ENCODE measurements around the gene SELENBP1.
A peak's percentile ranks its signal among the peaks of the same experiment; 100 is the strongest.
"Not testable (repeated sequence)": the region's sequence is repeated elsewhere in the genome, so short reads cannot be mapped to it uniquely, and the experiment has no call there.

SELENBP1 gene

DNA sequence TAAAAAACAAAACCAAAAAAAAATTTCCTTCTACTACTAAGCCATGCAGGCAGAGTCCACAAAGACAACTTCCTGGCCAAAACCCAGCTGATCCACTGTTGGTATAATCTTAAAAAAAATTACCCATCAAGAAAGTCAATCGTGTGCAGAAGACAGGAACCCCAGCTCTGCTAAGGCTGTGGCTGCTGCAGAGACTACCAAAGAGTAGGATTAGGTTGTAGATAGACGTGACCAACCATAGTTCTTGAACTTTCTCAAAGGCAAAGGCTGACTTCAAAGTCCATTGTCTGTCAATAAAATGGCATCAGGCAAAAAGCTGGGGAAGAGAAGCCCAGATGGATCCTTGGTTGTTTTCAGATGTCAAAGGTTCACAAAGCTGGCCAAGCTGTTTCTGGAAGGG, 30.3 kb upstream of the SELENBP1 start:
- H3K4me3 ChIP-seq (ENCODE audit: low read depth in 1 of 2, low read length in 1 of 2), result no peak overlapping the region
- no peaks in the 10 kb centered on the region for H3K9me3 ChIP-seq
- TF ChIP-seq, protein P1, sequence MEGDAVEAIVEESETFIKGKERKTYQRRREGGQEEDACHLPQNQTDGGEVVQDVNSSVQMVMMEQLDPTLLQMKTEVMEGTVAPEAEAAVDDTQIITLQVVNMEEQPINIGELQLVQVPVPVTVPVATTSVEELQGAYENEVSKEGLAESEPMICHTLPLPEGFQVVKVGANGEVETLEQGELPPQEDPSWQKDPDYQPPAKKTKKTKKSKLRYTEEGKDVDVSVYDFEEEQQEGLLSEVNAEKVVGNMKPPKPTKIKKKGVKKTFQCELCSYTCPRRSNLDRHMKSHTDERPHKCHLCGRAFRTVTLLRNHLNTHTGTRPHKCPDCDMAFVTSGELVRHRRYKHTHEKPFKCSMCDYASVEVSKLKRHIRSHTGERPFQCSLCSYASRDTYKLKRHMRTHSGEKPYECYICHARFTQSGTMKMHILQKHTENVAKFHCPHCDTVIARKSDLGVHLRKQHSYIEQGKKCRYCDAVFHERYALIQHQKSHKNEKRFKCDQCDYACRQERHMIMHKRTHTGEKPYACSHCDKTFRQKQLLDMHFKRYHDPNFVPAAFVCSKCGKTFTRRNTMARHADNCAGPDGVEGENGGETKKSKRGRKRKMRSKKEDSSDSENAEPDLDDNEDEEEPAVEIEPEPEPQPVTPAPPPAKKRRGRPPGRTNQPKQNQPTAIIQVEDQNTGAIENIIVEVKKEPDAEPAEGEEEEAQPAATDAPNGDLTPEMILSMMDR (IDR thresholded peaks at IDR 0.05), result no peak
- H3K4me1 ChIP-seq (ENCODE audit: control insufficient read depth in 1 of 2, insufficient read depth in 1 of 2, low read depth in 1 of 2, low read length in 1 of 2), result peaks cover 8 to 15% of the 10 kb centered on the region in 2 experiments
- peaks cover 77% of the 10 kb centered on the region for H3K36me3 ChIP-seq
- no peaks in the 10 kb centered on the region for H3K27me3 ChIP-seq
- H3K27ac ChIP-seq, result peak overlapping the region; percentile 29

DNA sequence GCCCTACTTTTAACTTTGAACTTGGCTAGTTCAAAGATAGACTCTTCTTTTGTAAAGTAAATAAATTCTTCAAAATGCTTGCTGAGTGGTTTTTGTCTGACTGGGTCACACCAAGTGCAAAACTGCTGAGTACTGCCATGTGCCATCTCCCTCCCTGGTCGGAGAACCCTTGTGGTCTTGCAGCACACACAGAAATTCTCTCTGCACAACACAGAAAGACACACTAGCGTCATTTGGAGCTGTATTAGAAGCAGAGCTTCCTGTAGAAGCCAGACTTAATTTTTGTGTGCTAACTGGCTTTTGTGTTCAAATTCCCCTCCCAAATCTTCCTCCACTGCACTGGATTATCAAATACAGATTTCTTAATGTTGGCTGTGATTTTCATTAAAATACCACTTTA, 29.4 kb upstream of the SELENBP1 start:
- H3K9me3 ChIP-seq, result no peaks in the 10 kb centered on the region
- H3K4me3 ChIP-seq (ENCODE audit: low read depth in 1 of 2, low read length in 1 of 2), result no peak overlapping the region
- H3K4me1 ChIP-seq (ENCODE audit: control insufficient read depth in 1 of 2, insufficient read depth in 1 of 2, low read depth in 1 of 2, low read length in 1 of 2), result peaks cover 8 to 15% of the 10 kb centered on the region in 2 experiments
- TF ChIP-seq, protein P1 (IDR thresholded peaks at IDR 0.05), result no peak
- peak overlapping the region; percentile 92 for H3K27ac ChIP-seq
- peaks cover 67% of the 10 kb centered on the region for H3K36me3 ChIP-seq
- no peaks in the 10 kb centered on the region for H3K27me3 ChIP-seq

DNA sequence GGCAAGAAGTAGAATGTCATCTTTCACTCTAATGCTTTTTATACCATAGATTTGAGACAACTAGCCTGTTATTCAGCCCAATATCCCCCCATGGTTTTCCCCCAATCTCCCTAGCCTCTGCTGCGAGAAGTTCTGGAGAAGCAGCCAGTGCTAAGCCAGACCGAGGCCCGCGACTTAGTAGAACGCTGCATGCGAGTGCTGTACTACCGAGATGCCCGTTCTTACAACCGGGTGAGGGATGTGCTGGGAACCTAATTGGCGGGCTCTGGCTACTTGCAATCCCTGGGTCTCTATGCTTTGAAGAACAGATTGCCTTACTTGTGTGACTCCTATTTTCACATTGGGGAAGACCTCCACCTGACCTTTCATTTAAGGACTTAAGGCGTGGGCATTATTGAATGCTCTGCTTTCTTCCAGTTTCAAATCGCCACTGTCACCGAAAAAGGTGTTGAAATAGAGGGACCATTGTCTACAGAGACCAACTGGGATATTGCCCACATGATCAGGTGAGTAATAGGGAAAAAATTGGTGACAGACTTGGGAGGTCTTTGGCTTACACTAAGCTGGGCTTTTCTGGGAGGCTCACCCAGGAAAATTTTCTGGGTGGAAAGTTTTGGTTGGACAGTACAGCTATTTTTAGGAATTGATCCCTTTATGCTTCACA, 28.8 kb upstream of the SELENBP1 start:
- Histone ChIP-seq H3K4me3 (ENCODE audit: low read depth in 1 of 2, low read length in 1 of 2) (no peak overlapping the region), H3K36me3 (peaks cover 61% of the 10 kb centered on the region), H3K27me3 (no peaks in the 10 kb centered on the region), H3K27ac (peak overlapping the region; percentile 92), H3K4me1 (ENCODE audit: control insufficient read depth in 1 of 2, insufficient read depth in 1 of 2, low read depth in 1 of 2, low read length in 1 of 2) (peaks cover 8 to 15% of the 10 kb centered on the region in 2 experiments), H3K9me3 (no peaks in the 10 kb centered on the region)
- TF ChIP-seq, protein P1 (IDR thresholded peaks at IDR 0.05), result no peak

DNA sequence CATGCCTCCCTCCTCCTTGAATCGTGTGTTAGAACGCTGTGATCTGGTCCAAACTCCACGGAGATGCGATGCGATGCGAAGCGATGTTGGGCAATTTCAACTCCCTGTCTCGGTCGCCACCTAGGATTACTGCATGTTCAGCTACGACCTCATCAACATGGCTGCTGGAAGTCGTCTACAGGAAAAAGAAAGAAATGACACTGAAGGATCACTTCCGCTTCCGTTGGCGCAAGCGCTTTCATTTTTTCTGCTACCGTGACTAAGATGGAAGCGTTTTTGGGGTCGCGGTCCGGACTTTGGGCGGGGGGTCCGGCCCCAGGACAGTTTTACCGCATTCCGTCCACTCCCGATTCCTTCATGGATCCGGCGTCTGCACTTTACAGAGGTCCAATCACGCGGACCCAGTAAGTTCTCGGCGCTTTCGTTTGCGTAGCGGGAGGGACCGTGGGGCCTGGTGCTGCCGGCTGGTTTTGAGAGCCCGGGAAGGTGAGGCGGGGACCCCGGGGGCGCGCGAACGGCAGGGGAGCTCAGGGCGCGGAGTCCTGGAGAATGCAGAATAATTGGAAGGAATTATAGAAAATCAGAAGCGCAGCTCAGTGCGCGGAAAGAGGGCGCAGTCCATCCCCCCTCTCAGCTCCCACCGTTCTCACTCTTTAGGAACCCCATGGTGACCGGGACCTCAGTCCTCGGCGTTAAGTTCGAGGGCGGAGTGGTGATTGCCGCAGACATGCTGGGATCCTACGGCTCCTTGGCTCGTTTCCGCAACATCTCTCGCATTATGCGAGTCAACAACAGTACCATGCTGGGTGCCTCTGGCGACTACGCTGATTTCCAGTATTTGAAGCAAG, 27.0 kb upstream of the SELENBP1 start, which contains the start of gene PSMB4:
TSS of gene PSMB4 (plus strand) at position 250 of the 848 bp plus-strand sequence. CDS start at position 265, 15 bp downstream.
- Histone ChIP-seq H3K27ac (peak within 1 kb of the TSS; percentile 92), H3K4me3 (ENCODE audit: low read depth in 1 of 2, low read length in 1 of 2) (peak within 1 kb of the TSS; percentile 87 to 90), H3K27me3 (no peaks in the 10 kb centered on the region), H3K36me3 (peaks cover 44% of the 10 kb centered on the region), H3K4me1 (ENCODE audit: control insufficient read depth in 1 of 2, insufficient read depth in 1 of 2, low read depth in 1 of 2, low read length in 1 of 2) (peaks cover 8 to 15% of the 10 kb centered on the region in 2 experiments), H3K9me3 (no peaks in the 10 kb centered on the region)
- TF ChIP-seq, protein P1 (IDR thresholded peaks at IDR 0.05), result peak; percentile 61

DNA sequence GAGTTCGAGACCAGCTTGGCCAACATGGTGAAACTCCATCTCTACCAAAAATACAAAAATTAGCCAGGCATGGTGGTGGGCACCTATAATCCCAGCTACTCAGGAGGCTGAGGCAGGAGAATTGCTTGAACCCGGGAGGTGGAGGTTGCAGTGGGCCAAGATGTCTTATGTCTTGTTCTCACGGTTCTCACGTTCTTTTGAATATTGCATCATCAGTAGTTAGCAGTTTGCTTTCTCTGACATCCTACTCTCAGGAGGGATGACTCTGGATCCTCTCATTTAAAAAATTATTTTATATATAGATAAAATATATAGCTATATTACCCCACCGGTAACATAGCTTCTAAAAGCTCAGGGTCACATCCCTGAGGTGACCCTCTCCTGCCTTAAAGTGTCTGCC, 23.8 kb upstream of the SELENBP1 start:
- H3K4me1 ChIP-seq (ENCODE audit: control insufficient read depth in 1 of 2, insufficient read depth in 1 of 2, low read depth in 1 of 2, low read length in 1 of 2), result peaks cover 8 to 15% of the 10 kb centered on the region in 2 experiments
- H3K36me3 ChIP-seq, result peaks cover 12% of the 10 kb centered on the region
- H3K4me3 ChIP-seq (ENCODE audit: low read depth in 1 of 2, low read length in 1 of 2); H3K27me3 ChIP-seq; H3K27ac ChIP-seq; H3K9me3 ChIP-seq: not testable (repeated sequence)

DNA sequence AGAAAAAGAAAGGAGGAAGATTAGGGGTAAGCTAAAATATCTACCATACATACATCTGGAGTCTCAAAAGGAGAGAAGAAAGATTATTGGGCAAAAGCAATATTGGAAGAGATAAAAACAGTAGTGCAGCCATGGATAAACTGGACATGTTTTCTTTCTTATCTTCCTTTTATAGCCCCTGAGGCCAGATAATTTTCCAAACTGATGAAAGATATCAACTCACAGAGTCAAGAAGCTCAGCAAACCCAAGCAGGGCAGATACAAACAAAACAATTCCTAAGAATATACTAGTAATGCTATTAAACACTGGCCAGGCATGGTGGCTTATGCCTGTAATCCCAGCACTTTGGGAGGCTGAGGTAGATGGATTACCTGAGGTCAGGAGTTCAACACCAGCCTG, 21.1 kb upstream of the SELENBP1 start:
- H3K27me3 ChIP-seq, result peaks cover 5% of the 10 kb centered on the region
- no peak overlapping the region for H3K27ac ChIP-seq
- H3K4me3 ChIP-seq (ENCODE audit: low read depth in 1 of 2, low read length in 1 of 2), result no peak overlapping the region
- H3K36me3 ChIP-seq, result no peaks in the 10 kb centered on the region
- TF ChIP-seq, protein P1 (IDR thresholded peaks at IDR 0.05), result no peak
- no peaks in the 10 kb centered on the region for H3K9me3 ChIP-seq
- H3K4me1 ChIP-seq (ENCODE audit: control insufficient read depth in 1 of 2, insufficient read depth in 1 of 2, low read depth in 1 of 2, low read length in 1 of 2), result peaks cover 0 to under 1% of the 10 kb centered on the region in 2 experiments
